SK-N-SH (cell line): ENCODE measurements around the gene TMCO4.

ENCODE experiments used
- EP300 ChIP-seq, 2 experiments: IDR thresholded peaks; 2 replicates each; pipeline versions ENCODE4 v1.4.0 to v1.6.1; 2012; ENCODE audit warnings: borderline replicate concordance in 1 of 2, low read depth in 1 of 2, low read length in 1 of 2
- EZH2phosphoT487 ChIP-seq: fragments of 200-600 bp; sonication (generic); IDR thresholded peaks from 2 replicates; pipeline ENCODE4 v1.6.1; 2017; ENCODE audit warnings: low read depth, mixed run types, mild to moderate bottlenecking, antibody characterized with exemption, moderate library complexity, borderline replicate concordance
- TAF1 ChIP-seq: IDR thresholded peaks from 2 replicates; pipeline ENCODE4 v1.6.1; 2012; ENCODE audit warnings: low read depth, mild to moderate bottlenecking, low read length, moderate library complexity, borderline replicate concordance
- TF ChIP-seq, protein P1 (sequence below): fragments of 200-600 bp; sonication (generic); IDR thresholded peaks from 2 replicates; pipeline ENCODE4 v1.6.1; 2017; ENCODE audit warnings: antibody characterized with exemption, mild to moderate bottlenecking, moderate library complexity
- TF ChIP-seq, protein P2 (sequence below): IDR thresholded peaks from 2 replicates; pipeline ENCODE4 v1.4.0; 2012; ENCODE audit warnings: low read depth, borderline replicate concordance

DNA sequence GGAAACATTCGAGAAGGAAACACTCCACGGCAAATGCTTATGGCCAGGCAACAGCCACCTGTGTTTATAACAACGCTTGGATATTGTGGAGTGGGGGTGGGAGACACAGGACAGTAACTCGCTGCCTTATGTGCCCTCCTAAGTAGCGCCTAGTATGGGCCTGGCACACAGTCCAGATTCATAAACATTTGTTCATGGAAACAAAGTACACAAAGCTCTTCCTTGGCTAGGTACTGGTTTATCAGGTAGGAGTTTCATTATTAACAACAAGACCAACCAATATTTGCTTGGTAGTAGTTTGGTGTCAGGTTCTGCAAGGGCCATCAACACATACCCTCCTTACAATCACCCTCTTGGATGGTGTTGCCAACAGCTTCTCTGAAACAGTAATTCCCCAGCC lies 23.4 kb downstream of the TMCO4 start:
- TF ChIP-seq TAF1 (no peak), EZH2phosphoT487 (no peak), EP300 (IDR thresholded peaks at IDR 0.05; ENCODE audit: borderline replicate concordance in 1 of 2, low read depth in 1 of 2, low read length in 1 of 2) (no peak)
- TF ChIP-seq, protein P1, sequence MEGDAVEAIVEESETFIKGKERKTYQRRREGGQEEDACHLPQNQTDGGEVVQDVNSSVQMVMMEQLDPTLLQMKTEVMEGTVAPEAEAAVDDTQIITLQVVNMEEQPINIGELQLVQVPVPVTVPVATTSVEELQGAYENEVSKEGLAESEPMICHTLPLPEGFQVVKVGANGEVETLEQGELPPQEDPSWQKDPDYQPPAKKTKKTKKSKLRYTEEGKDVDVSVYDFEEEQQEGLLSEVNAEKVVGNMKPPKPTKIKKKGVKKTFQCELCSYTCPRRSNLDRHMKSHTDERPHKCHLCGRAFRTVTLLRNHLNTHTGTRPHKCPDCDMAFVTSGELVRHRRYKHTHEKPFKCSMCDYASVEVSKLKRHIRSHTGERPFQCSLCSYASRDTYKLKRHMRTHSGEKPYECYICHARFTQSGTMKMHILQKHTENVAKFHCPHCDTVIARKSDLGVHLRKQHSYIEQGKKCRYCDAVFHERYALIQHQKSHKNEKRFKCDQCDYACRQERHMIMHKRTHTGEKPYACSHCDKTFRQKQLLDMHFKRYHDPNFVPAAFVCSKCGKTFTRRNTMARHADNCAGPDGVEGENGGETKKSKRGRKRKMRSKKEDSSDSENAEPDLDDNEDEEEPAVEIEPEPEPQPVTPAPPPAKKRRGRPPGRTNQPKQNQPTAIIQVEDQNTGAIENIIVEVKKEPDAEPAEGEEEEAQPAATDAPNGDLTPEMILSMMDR, result no peak
- TF ChIP-seq, protein P2, sequence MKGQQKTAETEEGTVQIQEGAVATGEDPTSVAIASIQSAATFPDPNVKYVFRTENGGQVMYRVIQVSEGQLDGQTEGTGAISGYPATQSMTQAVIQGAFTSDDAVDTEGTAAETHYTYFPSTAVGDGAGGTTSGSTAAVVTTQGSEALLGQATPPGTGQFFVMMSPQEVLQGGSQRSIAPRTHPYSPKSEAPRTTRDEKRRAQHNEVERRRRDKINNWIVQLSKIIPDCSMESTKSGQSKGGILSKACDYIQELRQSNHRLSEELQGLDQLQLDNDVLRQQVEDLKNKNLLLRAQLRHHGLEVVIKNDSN, result no peak
